HepG2 (cell line): Measurements from ENCODE around the gene PRKAR1B.
"Not testable (repeated sequence)": the region's sequence is repeated elsewhere in the genome, so short reads cannot be mapped to it uniquely, and the experiment has no call there.

ENCODE experiments used
- ARID3A ChIP-seq: IDR thresholded peaks from 2 replicates; pipeline ENCODE4 v1.6.1; 2012; ENCODE audit warnings: low read depth, low read length, improper control_type of control experiment
- GATAD2A ChIP-seq: IDR thresholded peaks from 2 replicates; pipeline ENCODE4 v1.6.1; 2016
- HOXA7 ChIP-seq: sonication (generic); formaldehyde crosslinking; IDR thresholded peaks from 2 replicates; pipeline ENCODE4 v1.8.1; 2022; ENCODE audit warnings: mild to moderate bottlenecking, missing genetic modification reagents, moderate library complexity
- YY1 ChIP-seq: IDR thresholded peaks from 2 replicates; pipeline ENCODE4 v1.6.1; 2011; ENCODE audit warnings: low read length, low read depth, moderate library complexity, mild to moderate bottlenecking; ENCODE audit not compliant: insufficient read depth, insufficient replicate concordance
- ZNF138 ChIP-seq: sonication (generic); formaldehyde crosslinking; IDR thresholded peaks from 2 replicates; pipeline ENCODE4 v1.5.0; 2020; ENCODE audit warnings: mild to moderate bottlenecking, low read depth, missing genetic modification reagents
- ZNF274 ChIP-seq: sonication (generic); formaldehyde crosslinking; IDR thresholded peaks from 2 replicates; pipeline ENCODE4 v1.5.1; 2020; ENCODE audit warnings: mild to moderate bottlenecking, missing genetic modification reagents

GRCh38 chr7:552151-552867 is 174.8 kb downstream of the PRKAR1B start:
- TF ChIP-seq YY1; ZNF138 (CRISPR knock-in tag); ZNF274; ARID3A; GATAD2A (CRISPR knock-in tag); HOXA7 (CRISPR knock-in tag): not testable (repeated sequence)
